ENCODE measurements around the gene XPO6.
A peak's percentile ranks its signal among the peaks of the same experiment; 100 is the strongest.

XPO6 gene

GRCh38 chr16:28110479-28110878 is 101.3 kb downstream of the XPO6 start:
- DNase-seq (ENCODE audit: low spot score): no peak

- DNase-seq (ENCODE audit: low spot score): no peak
Measured at GRCh38 chr16:28110074-28110473, 101.7 kb downstream of the XPO6 start.

- DNase-seq (ENCODE audit: low spot score): no peak
Measured at GRCh38 chr16:28108590-28109247, 103.0 kb downstream of the XPO6 start.

- DNase-seq (ENCODE audit: low spot score): no peak
Measured at GRCh38 chr16:28107232-28107631, 104.5 kb downstream of the XPO6 start.

- DNase-seq (ENCODE audit: low spot score): no peak
Measured at GRCh38 chr16:28106467-28107215, 105.1 kb downstream of the XPO6 start.

GRCh38 chr16:28105954-28106353 is 105.8 kb downstream of the XPO6 start:
- no peak for DNase-seq (ENCODE audit: low spot score)

- no peak for DNase-seq (ENCODE audit: low spot score)
Measured at GRCh38 chr16:28105297-28105696, 106.5 kb downstream of the XPO6 start.

GRCh38 chr16:28104404-28104803 is 107.4 kb downstream of the XPO6 start:
- no peak for DNase-seq (ENCODE audit: low spot score)

- DNase-seq (ENCODE audit: low spot score): no peak
Measured at GRCh38 chr16:28103516-28104170, 108.1 kb downstream of the XPO6 start.

- no peak for DNase-seq (ENCODE audit: low spot score)
Measured at GRCh38 chr16:28101533-28101890, 110.3 kb downstream of the XPO6 start.

- DNase-seq (ENCODE audit: low spot score): no peak
Measured at GRCh38 chr16:28100810-28101532, 110.8 kb downstream of the XPO6 start.

GRCh38 chr16:28098959-28099945 is 112.5 kb downstream of the XPO6 start:
- peak; percentile 21 for DNase-seq (ENCODE audit: low spot score)

- no peak for DNase-seq (ENCODE audit: low spot score)
Measured at GRCh38 chr16:28098171-28098958, 113.4 kb downstream of the XPO6 start.

- DNase-seq (ENCODE audit: low spot score): no peak
Measured at GRCh38 chr16:28096983-28097899, 114.5 kb downstream of the XPO6 start.

- no peak for DNase-seq (ENCODE audit: low spot score)
Measured at GRCh38 chr16:28093385-28093725, 118.4 kb downstream of the XPO6 start.

- no peak for DNase-seq (ENCODE audit: low spot score)
Measured at GRCh38 chr16:28092721-28093384, 118.9 kb downstream of the XPO6 start.

- no peak for DNase-seq (ENCODE audit: low spot score)
Measured at GRCh38 chr16:28091656-28092055, 120.1 kb downstream of the XPO6 start.

GRCh38 chr16:28090646-28091377 is 121.0 kb downstream of the XPO6 start:
- DNase-seq (ENCODE audit: low spot score): no peak

Measured in cerebellar cortex (tissue), 1 donor.